ENCODE data around the gene RBM47.

RBM47 gene

DNA sequence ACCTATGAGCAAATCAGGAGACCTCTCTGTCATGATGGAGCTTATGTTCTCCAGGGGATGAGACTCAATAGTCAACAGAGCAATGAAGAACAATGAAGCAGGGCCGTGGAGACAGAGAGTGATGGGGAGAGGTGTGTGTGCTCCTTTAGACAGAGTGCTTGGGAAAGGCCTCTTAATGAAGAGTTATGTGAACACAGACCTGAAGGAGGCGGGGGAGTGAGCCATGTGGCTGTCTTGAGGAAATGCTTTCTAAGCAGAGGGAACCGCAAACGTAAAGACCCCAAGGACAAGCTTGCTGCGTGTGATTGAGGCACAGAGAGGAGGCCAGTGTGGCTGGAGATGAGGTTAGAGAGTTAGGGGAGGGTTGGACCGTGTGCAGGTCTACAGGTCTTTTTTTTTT, 241.4 kb downstream of the RBM47 start:
- in situ Hi-C loops (cut with HindIII; ENCODE audit: low pct_ligation_motif_present, low sequenced_read_pairs): no loop called here

DNA sequence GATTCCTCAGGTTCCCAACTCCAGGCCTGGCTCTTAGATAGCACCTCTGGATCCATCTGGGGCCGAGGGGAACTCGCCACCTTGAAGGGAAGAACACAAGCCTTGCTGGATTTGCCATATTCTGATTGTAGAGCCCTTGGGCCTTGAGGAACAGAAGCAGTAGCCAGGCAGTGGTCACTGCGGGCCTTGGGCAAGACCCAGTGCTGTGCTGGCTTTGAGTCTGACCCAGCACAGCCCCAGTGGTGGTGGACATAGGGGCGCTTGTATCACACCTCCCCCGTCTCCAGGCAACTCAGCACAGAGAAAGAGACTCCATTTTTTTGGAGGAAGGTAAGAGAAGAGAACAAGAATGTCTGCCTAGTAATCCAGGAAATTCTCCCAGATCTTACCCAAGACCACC, 249.0 kb downstream of the RBM47 start:
- Histone ChIP-seq H3K4me3 (ENCODE audit: low read depth, low read length) (no peak overlapping the region), H3K27ac (no peak overlapping the region), H3K27me3 (replicated peaks) (no peaks in the 10 kb centered on the region), H3K36me3 (replicated peaks) (no peaks in the 10 kb centered on the region)
- TF ChIP-seq CTCF (IDR thresholded peaks at IDR 0.05; ENCODE audit: low read depth, low read length, missing control alignments): no peak
- no peak for DNase-seq
- in situ Hi-C loops (cut with HindIII; ENCODE audit: low pct_ligation_motif_present, low sequenced_read_pairs): no loop called here

More for the DNA sequence above, 241.4 kb downstream of the RBM47 start:
- Histone ChIP-seq H3K27me3 (replicated peaks) (no peaks in the 10 kb centered on the region), H3K36me3 (replicated peaks) (no peaks in the 10 kb centered on the region), H3K4me3 (ENCODE audit: low read depth, low read length) (no peak overlapping the region), H3K27ac (no peak overlapping the region)
- no peak for DNase-seq
- no peak for TF ChIP-seq CTCF (IDR thresholded peaks at IDR 0.05; ENCODE audit: low read depth, low read length, missing control alignments)

DNA sequence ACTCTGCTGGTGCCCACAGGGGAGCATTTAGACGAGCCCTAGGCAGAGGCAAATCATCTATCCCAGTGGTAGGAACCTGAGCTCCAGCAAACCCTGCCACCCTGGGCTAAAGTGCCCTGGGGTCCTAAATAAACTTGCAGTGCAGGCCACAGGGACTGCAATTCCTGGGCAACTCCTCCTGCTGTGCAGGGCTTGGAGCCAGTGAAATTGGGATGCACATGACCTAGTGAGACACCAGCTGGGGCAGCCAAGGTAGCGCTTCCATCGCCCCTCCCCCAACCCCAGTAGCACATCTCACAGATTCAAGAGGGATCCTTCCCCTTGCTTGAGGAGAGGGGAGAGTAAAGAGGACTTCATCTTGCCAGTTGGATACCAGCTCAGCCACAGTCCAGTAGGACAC, 250.4 kb downstream of the RBM47 start:
- Histone ChIP-seq H3K36me3 (replicated peaks) (no peaks in the 10 kb centered on the region), H3K27ac (no peak overlapping the region), H3K27me3 (replicated peaks) (no peaks in the 10 kb centered on the region), H3K4me3 (ENCODE audit: low read depth, low read length) (no peak overlapping the region)
- no peak for TF ChIP-seq CTCF (IDR thresholded peaks at IDR 0.05; ENCODE audit: low read depth, low read length, missing control alignments)
- in situ Hi-C loops (cut with HindIII; ENCODE audit: low pct_ligation_motif_present, low sequenced_read_pairs): no loop called here
- no peak for DNase-seq

GRCh38 chr4:40378619-40379018, 251.0 kb downstream of the RBM47 start:
- H3K27me3 ChIP-seq (replicated peaks): no peaks in the 10 kb centered on the region
- in situ Hi-C loops (cut with HindIII; ENCODE audit: low pct_ligation_motif_present, low sequenced_read_pairs): no loop called here
- DNase-seq: no peak
- no peak overlapping the region for H3K27ac ChIP-seq
- H3K4me3 ChIP-seq (ENCODE audit: low read depth, low read length): no peak overlapping the region
- no peaks in the 10 kb centered on the region for H3K36me3 ChIP-seq (replicated peaks)
- no peak for TF ChIP-seq CTCF (IDR thresholded peaks at IDR 0.05; ENCODE audit: low read depth, low read length, missing control alignments)

DNA sequence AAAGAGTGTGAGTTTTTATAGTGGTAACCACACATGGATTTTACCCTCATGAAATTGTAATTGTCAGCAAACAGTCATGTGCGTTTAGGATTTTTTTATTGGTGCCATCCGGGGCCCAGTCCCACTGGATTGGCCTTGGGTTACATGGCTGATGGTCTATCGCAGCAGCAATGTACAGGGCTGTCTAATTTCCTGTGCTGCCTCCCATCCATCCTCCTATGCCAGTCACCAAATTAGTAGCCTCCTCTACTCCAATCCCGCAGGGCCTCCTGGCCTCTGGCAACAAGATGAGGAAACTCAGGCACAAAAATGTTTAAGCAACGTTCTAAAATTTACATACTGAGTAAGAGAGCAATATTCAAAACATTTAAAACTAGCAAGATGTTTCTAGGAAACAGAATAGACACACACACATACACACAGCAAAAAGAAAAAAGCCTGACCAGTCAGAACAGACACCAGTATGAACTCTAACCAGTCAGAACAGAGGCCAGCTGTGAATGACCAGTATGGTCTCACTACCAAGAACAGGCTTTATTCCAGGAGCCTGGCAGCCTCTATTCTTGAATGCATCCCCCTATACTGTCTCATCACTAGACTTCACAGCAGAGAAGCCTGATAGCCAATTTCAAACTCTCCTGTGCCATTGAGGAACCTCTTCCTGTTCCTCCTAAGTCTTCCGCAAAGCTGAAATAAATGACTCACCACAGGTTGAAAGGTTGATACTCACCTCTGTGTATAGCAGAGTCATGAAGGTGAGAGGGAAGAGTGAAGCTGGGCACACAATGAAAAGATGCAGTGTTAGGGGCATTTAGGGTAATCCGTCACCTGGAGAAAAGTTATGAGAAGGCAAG, 251.9 kb downstream of the RBM47 start:
- no peak for TF ChIP-seq CTCF (IDR thresholded peaks at IDR 0.05; ENCODE audit: low read depth, low read length, missing control alignments)
- peak; percentile 7 for DNase-seq
- Histone ChIP-seq H3K27ac (no peak overlapping the region), H3K4me3 (ENCODE audit: low read depth, low read length) (no peak overlapping the region), H3K27me3 (replicated peaks) (no peaks in the 10 kb centered on the region), H3K36me3 (replicated peaks) (no peaks in the 10 kb centered on the region)
- in situ Hi-C loops (cut with HindIII; ENCODE audit: low pct_ligation_motif_present, low sequenced_read_pairs): no loop called here

GRCh38 chr4:40375620-40376019, 254.0 kb downstream of the RBM47 start:
- TF ChIP-seq CTCF (IDR thresholded peaks at IDR 0.05; ENCODE audit: low read depth, low read length, missing control alignments): no peak
- Histone ChIP-seq H3K27ac (no peak overlapping the region), H3K4me3 (ENCODE audit: low read depth, low read length) (no peak overlapping the region), H3K27me3 (replicated peaks) (peaks cover 2% of the 10 kb centered on the region), H3K36me3 (replicated peaks) (no peaks in the 10 kb centered on the region)
- in situ Hi-C loops (cut with HindIII; ENCODE audit: low pct_ligation_motif_present, low sequenced_read_pairs): no loop called here
- DNase-seq: no peak
